HepG2 (cell line): ENCODE measurements around the gene PDE4D. TPM values are rescaled to one million over a fixed set of nuclear protein-coding genes. Genes with fewer than 3 reads are reported as not detected.

Source experiments
- ATAC-seq: fragments of 200-7000 bp; cut with Tn5 transposase; 3 replicates; pipeline ENCODE4 v1.9.1; 2020; ENCODE audit warnings: mild to moderate bottlenecking, moderate library complexity
- BruUV-seq: library from RNA; stranded (reverse); fragments of 400-500 nt; replicated peaks from 2 replicates; lab custom pipeline; 2021; lab: Mats Ljungman, UMichigan
- CTCF ChIA-PET: fragments of 300-600 bp; formaldehyde crosslinking; extraction: SDS; loops from one replicate; lab custom pipeline; 2021; ENCODE audit warnings: low total read pairs, inconsistent platforms, low intra/inter-chr PET ratio; lab: Yijun Ruan, JAX
- POLR2A ChIA-PET: fragments of 350-600 bp; sonication (Branson Sonifier 250); formaldehyde crosslinking; loops from one replicate; lab custom pipeline; 2020; ENCODE audit warnings: antibody characterized with exemption, inconsistent platforms; lab: Yijun Ruan, JAX
- DNase-seq: peaks from one replicate; pipeline ENCODE4 v3.0.0-alpha.2; 2015; ENCODE audit warnings: low spot score
- FAIRE-seq: peaks from 3 replicates; lab custom pipeline; 2011; peaks lifted over from hg19 to GRCh38; lab: Jason Lieb, UNC
- H2AFZ ChIP-seq: one replicate; pipeline ENCODE4 v1.6.1; 2011; ENCODE audit warnings: low read length, inconsistent platforms
- H3K27ac ChIP-seq: fragments of 300-600 bp; 3 replicates; pipeline ENCODE4 v1.8.0; 2011; ENCODE audit warnings: mixed run types, mild to moderate bottlenecking, mixed read lengths, low read length, inconsistent platforms; ENCODE audit not compliant: insufficient read depth; ENCODE audit errors: extremely low read length
- H3K27me3 ChIP-seq, 2 experiments: fragments of 200-600 bp in 1 of 2; 2 replicates in 1 of 2; 3 replicates in 1 of 2; pipeline versions ENCODE4 v1.6.0 to v1.8.0; 2011; ENCODE audit warnings: low read length in 2 of 2, mild to moderate bottlenecking in 2 of 2, moderate library complexity in 2 of 2, inconsistent platforms in 1 of 2; ENCODE audit not compliant: insufficient read depth in 2 of 2, control insufficient read depth in 1 of 2
- H3K36me3 ChIP-seq, 2 experiments: fragments of 200-600 bp in 1 of 2; replicated peaks in 1 of 2; 2 replicates in 1 of 2; 3 replicates in 1 of 2; pipeline versions ENCODE4 v1.5.1 to v1.8.0; 2011; ENCODE audit warnings: low read length in 2 of 2, inconsistent platforms in 1 of 2; ENCODE audit not compliant: insufficient read depth in 2 of 2, control insufficient read depth in 1 of 2
- H3K4me1 ChIP-seq: 2 replicates; pipeline ENCODE4 v1.5.1; 2012; ENCODE audit warnings: low read length, inconsistent platforms; ENCODE audit not compliant: insufficient read depth
- H3K4me2 ChIP-seq: 2 replicates; pipeline ENCODE4 v1.6.0; 2011; ENCODE audit warnings: low read depth, low read length, inconsistent platforms
- H3K4me3 ChIP-seq, 3 experiments: fragments of 200-600 bp in 1 of 3; sonication (generic), shearing (Covaris generic) in 1 of 3; replicated peaks in 1 of 3; 2 replicates each; pipeline ENCODE4 v1.5.1; 2011 to 2016; ENCODE audit warnings: low read length in 3 of 3, inconsistent platforms in 2 of 3, low read depth in 2 of 3, mild to moderate bottlenecking in 2 of 3, control low read depth in 1 of 3, mixed read lengths in 1 of 3; ENCODE audit not compliant: insufficient read depth in 1 of 3
- H3K79me2 ChIP-seq: one replicate; pipeline ENCODE4 v1.6.1; 2011; ENCODE audit warnings: low read length, inconsistent platforms; ENCODE audit not compliant: insufficient read depth
- H3K9ac ChIP-seq: 2 replicates; pipeline ENCODE4 v1.6.0; 2011; ENCODE audit warnings: mild to moderate bottlenecking, low read depth, low read length, inconsistent platforms; ENCODE audit not compliant: insufficient read depth
- H3K9me3 ChIP-seq: 2 replicates; pipeline ENCODE4 v1.5.1; 2012; ENCODE audit warnings: mild to moderate bottlenecking, low read length
- H4K20me1 ChIP-seq: 2 replicates; pipeline ENCODE4 v1.6.0; 2011; ENCODE audit warnings: inconsistent platforms, mild to moderate bottlenecking, low read length, moderate library complexity; ENCODE audit not compliant: insufficient read depth
- FLYWCH1 ChIP-seq: sonication (generic); formaldehyde crosslinking; IDR thresholded peaks from 2 replicates; pipeline ENCODE4 v1.8.1; 2023; ENCODE audit warnings: mild to moderate bottlenecking, missing genetic modification reagents
- GLI4 ChIP-seq: sonication (generic); formaldehyde crosslinking; IDR thresholded peaks from 2 replicates; pipeline ENCODE4 v1.5.1; 2020; ENCODE audit warnings: missing genetic modification reagents, mild to moderate bottlenecking, moderate library complexity, borderline replicate concordance
- LCORL ChIP-seq, 2 experiments: fragments of 450-650 bp in 1 of 2; sonication (generic) in 1 of 2; formaldehyde crosslinking in 1 of 2; IDR thresholded peaks; 2 replicates each; pipeline versions ENCODE4 v1.5.0 to v1.6.1; 2017 to 2020; ENCODE audit warnings: antibody characterized with exemption in 1 of 2, missing genetic modification reagents in 1 of 2
- MBD4 ChIP-seq: IDR thresholded peaks from 2 replicates; pipeline ENCODE4 v1.6.1; 2012; ENCODE audit warnings: low read length, inconsistent platforms, borderline replicate concordance
- MED1 ChIP-seq: sonication (generic); formaldehyde crosslinking; IDR thresholded peaks from 2 replicates; pipeline ENCODE4 v1.4.0; 2020; ENCODE audit warnings: missing genetic modification reagents
- RFXANK ChIP-seq: IDR thresholded peaks from 2 replicates; pipeline ENCODE4 v1.6.1; 2016
- ZNF101 ChIP-seq: sonication (generic); formaldehyde crosslinking; IDR thresholded peaks from 2 replicates; pipeline ENCODE4 v1.4.0; 2020; ENCODE audit warnings: mild to moderate bottlenecking, low read depth, missing genetic modification reagents, borderline replicate concordance
- ZNF530 ChIP-seq: sonication (generic); formaldehyde crosslinking; IDR thresholded peaks from 2 replicates; pipeline ENCODE4 v1.5.0; 2020; ENCODE audit warnings: low read depth, mild to moderate bottlenecking, missing genetic modification reagents
- ZNF777 ChIP-seq: sonication (generic); formaldehyde crosslinking; IDR thresholded peaks from 2 replicates; pipeline ENCODE4 v1.4.0; 2020; ENCODE audit warnings: missing genetic modification reagents
- ZSCAN22 ChIP-seq: sonication (generic); formaldehyde crosslinking; IDR thresholded peaks from 2 replicates; pipeline ENCODE4 v1.4.0; 2020; ENCODE audit warnings: mild to moderate bottlenecking, missing genetic modification reagents
- WGBS: methylation state at CpG from one replicate; pipeline ENCODE4 v1.1.6; 2017; ENCODE audit warnings: low lambda C conversion rate; 5-methylcytosine and 5-hydroxymethylcytosine counted together
- in situ Hi-C: cut with HindIII; loops from 2 replicates; pipeline ENCODE4 v1.10.0; 2017; ENCODE audit warnings: low pct_unique_long_range_greater_than_20kb; ENCODE audit not compliant: extremely low pct_ligation_motif_present
- intact Hi-C: fragments of 100-400 bp; cut with micrococcal nuclease; formaldehyde crosslinking; loops from one replicate; pipeline ENCODE4 v1.10.0; 2022; ENCODE audit not compliant: unreplicated experiment
- polyA plus RNA-seq, 8 experiments: library from polyadenylated mRNA; depleted of rRNA in 3 of 8; stranded (reverse) in 7 of 8; unstranded in 1 of 8; fragments of >200 nt; fragmentation: Illumina TruSeq in 4 of 8; extraction: Trizol in 4 of 8; gene quantifications; 2 replicates each; pipeline versions ENCODE4 v1.2.1 to v1.2.3, GENCODE V29; 2011 to 2016; ENCODE audit warnings: low read depth in 4 of 8, missing spikeins in 1 of 8, mixed read lengths in 1 of 8; ENCODE audit not compliant: insufficient read depth in 1 of 8
- total RNA-seq, 5 experiments: library from RNA; depleted of rRNA; stranded (reverse); fragments of >200 nt; fragmentation: Illumina TruSeq; extraction: Trizol; gene quantifications; 2 replicates each; pipeline ENCODE4 v1.2.3, GENCODE V29; 2016; ENCODE audit warnings: low read depth in 1 of 5
- TF ChIP-seq, protein P1 (sequence below): sonication (generic); formaldehyde crosslinking; IDR thresholded peaks from 2 replicates; pipeline ENCODE4 v1.4.0; 2020; ENCODE audit warnings: missing genetic modification reagents, borderline replicate concordance
- TF ChIP-seq, protein P2 (sequence below): sonication (generic); formaldehyde crosslinking; IDR thresholded peaks from 2 replicates; pipeline ENCODE4 v1.4.0; 2020; ENCODE audit warnings: low read depth, mild to moderate bottlenecking, missing genetic modification reagents

The PDE4D gene
- total and polyA plus RNA-seq, 2 of the 13 experiments (the other 11 are each of a cell fraction or from before 2014, with no cell fraction given) = 7.0 to 12.2 TPM

- no peaks in the 10 kb centered on the region for H3K4me1 ChIP-seq
- CTCF ChIA-PET = no interaction called here
- in situ Hi-C loops = no loop called here
- H3K4me3 ChIP-seq = no peak overlapping the region
- peaks cover 2 to 20% of the 10 kb centered on the region in 2 experiments; a peak in 3 of 5 replicates for H3K27me3 ChIP-seq
- H4K20me1 ChIP-seq = no peaks in the 10 kb centered on the region
- H3K4me2 ChIP-seq = no peak overlapping the region
- H3K27ac ChIP-seq = no peak overlapping the region
- no peak for FAIRE-seq
- 24% methylated on average over 2 of the region's 2 CpGs for WGBS
- H3K36me3 ChIP-seq = no peaks in the 10 kb centered on the region
- intact Hi-C loops = no loop called here
- no peak overlapping the region for H2AFZ ChIP-seq
- H3K79me2 ChIP-seq = no peaks in the 10 kb centered on the region
- no peak overlapping the region for H3K9ac ChIP-seq
- no peak for ATAC-seq
- DNase-seq = no peak
- BruUV-seq = no TSS peak
- POLR2A ChIA-PET = no interaction called here
- no peaks in the 10 kb centered on the region for H3K9me3 ChIP-seq
- TF ChIP-seq RFXANK (CRISPR knock-in tag) = no peak
- no peak for TF ChIP-seq LCORL (IDR thresholded peaks at IDR 0.05)
- TF ChIP-seq LCORL (CRISPR knock-in tag; IDR thresholded peaks at IDR 0.05) = no peak
- TF ChIP-seq, protein P1, sequence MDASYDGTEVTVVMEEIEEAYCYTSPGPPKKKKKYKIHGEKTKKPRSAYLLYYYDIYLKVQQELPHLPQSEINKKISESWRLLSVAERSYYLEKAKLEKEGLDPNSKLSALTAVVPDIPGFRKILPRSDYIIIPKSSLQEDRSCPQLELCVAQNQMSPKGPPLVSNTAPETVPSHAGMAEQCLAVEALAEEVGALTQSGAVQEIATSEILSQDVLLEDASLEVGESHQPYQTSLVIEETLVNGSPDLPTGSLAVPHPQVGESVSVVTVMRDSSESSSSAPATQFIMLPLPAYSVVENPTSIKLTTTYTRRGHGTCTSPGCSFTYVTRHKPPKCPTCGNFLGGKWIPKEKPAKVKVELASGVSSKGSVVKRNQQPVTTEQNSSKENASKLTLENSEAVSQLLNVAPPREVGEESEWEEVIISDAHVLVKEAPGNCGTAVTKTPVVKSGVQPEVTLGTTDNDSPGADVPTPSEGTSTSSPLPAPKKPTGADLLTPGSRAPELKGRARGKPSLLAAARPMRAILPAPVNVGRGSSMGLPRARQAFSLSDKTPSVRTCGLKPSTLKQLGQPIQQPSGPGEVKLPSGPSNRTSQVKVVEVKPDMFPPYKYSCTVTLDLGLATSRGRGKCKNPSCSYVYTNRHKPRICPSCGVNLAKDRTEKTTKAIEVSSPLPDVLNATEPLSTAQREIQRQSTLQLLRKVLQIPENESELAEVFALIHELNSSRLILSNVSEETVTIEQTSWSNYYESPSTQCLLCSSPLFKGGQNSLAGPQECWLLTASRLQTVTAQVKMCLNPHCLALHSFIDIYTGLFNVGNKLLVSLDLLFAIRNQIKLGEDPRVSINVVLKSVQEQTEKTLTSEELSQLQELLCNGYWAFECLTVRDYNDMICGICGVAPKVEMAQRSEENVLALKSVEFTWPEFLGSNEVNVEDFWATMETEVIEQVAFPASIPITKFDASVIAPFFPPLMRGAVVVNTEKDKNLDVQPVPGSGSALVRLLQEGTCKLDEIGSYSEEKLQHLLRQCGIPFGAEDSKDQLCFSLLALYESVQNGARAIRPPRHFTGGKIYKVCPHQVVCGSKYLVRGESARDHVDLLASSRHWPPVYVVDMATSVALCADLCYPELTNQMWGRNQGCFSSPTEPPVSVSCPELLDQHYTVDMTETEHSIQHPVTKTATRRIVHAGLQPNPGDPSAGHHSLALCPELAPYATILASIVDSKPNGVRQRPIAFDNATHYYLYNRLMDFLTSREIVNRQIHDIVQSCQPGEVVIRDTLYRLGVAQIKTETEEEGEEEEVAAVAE = no peak
- no peak for TF ChIP-seq ZNF530 (CRISPR knock-in tag)
- TF ChIP-seq ZSCAN22 (CRISPR knock-in tag) = no peak
- TF ChIP-seq, protein P2, sequence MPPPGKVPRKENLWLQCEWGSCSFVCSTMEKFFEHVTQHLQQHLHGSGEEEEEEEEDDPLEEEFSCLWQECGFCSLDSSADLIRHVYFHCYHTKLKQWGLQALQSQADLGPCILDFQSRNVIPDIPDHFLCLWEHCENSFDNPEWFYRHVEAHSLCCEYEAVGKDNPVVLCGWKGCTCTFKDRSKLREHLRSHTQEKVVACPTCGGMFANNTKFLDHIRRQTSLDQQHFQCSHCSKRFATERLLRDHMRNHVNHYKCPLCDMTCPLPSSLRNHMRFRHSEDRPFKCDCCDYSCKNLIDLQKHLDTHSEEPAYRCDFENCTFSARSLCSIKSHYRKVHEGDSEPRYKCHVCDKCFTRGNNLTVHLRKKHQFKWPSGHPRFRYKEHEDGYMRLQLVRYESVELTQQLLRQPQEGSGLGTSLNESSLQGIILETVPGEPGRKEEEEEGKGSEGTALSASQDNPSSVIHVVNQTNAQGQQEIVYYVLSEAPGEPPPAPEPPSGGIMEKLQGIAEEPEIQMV = no peak
- no peak for TF ChIP-seq MBD4
- TF ChIP-seq GLI4 (CRISPR knock-in tag) = no peak
- no peak for TF ChIP-seq FLYWCH1
- no peak for TF ChIP-seq ZNF777 (CRISPR knock-in tag)
- no peak for TF ChIP-seq ZNF101 (CRISPR knock-in tag)
- TF ChIP-seq MED1 (CRISPR knock-in tag) = no peak
These were observed 953.1 kb downstream of the PDE4D start for GRCh38 chr5:58940446-58940845.
